ENCODE results near the gene SMYD3. TPM values are rescaled to one million over a fixed set of nuclear protein-coding genes. Genes with fewer than 3 reads are reported as not detected.

Gene SMYD3
- total and polyA plus RNA-seq, 10 of the 15 experiments (the other 5 are each of a cell fraction or from before 2014, with no cell fraction given): 18.3 to 54.0 (median 24.8) TPM

DNA sequence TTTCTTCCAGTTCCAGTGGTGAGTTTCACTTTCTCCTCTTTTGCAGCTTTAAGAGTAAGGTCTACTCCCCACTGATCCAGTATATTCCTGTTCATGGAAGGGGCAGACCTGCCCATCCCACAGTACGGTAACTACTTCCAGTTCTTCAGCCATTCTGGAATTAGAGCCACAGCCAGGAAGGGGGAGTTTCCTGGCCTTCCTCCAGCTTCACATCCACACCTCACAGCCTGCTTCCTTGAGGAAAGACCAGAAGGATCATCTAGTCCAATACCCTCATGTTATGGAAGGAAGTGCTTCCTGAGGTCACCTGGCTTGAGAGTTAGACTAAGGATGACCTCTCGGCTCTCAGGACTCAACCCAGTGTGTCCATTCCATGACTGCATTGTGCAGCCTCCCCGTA lies 754.5 kb downstream of the SMYD3 start (continued):
- TF ChIP-seq, protein P1, sequence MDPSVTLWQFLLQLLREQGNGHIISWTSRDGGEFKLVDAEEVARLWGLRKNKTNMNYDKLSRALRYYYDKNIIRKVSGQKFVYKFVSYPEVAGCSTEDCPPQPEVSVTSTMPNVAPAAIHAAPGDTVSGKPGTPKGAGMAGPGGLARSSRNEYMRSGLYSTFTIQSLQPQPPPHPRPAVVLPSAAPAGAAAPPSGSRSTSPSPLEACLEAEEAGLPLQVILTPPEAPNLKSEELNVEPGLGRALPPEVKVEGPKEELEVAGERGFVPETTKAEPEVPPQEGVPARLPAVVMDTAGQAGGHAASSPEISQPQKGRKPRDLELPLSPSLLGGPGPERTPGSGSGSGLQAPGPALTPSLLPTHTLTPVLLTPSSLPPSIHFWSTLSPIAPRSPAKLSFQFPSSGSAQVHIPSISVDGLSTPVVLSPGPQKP (IDR thresholded peaks at IDR 0.05; ENCODE audit: low read depth, low read length): no peak
- TF ChIP-seq ATF7 (IDR thresholded peaks at IDR 0.05; ENCODE audit: low read depth) (no peak), RFX5 (IDR thresholded peaks at IDR 0.05; ENCODE audit: low read depth, low read length) (no peak), TBL1XR1 (IDR thresholded peaks at IDR 0.05; ENCODE audit: low read depth, low read length) (no peak), NRF1 (conservative IDR thresholded peaks at IDR 0.05; ENCODE audit: low read depth, low read length) (no peak), RELA (IDR thresholded peaks at IDR 0.05; ENCODE audit: borderline replicate concordance, partially characterized antibody) (no peak), PAX5 (IDR thresholded peaks at IDR 0.05; ENCODE audit: borderline replicate concordance, low read depth, low read length) (no peak), SUPT20H (IDR thresholded peaks at IDR 0.05; ENCODE audit: borderline replicate concordance, control insufficient read depth, low read depth, low read length) (no peak)

DNA sequence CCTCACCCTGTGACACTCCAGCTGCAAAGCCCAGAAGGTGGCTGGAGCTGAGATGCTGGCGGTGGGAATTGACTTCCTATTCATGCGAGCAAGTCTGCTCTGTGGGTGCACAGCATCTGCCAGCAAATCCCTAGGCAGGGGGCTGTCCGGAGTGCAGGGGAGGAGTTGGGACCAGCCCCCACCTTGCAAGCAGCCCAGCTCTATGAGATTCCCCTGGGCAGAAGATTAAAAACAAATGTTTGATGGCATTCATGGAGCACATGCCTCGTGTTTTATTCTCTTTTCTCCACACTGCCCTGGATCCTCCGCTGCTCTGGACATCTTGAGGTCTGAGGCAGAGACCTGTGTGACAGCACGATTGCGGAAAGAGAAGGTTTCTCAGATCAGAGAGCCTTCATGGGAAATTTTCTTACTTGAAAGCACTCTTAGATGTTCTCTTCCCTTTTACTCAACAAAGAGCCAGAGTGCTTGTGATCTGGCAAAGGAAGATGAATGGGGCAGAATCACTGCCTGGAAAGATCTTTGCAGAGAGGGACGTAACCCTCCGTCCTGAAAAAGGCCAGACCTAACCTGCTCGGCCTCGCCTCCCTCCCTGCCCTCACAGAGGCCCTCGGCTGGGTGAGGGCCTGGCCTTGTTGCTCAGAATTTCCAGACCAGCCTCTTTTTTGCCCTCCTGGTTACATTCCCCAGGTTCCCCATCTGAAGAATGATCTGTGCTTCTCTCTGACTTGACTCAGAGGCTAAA lies 755.2 kb downstream of the SMYD3 start:
- H3K9me3 ChIP-seq (replicated peaks; ENCODE audit: control insufficient read depth, insufficient read depth, low read length): no peaks in the 10 kb centered on the region
- no peak overlapping the region for H2AFZ ChIP-seq (ENCODE audit: control insufficient read depth, low read depth, low read length)
- intact Hi-C loops (cut with micrococcal nuclease; ENCODE audit: unreplicated experiment) (no loop called here), in situ Hi-C loops (cut with MboI) (no loop called here)
- ChIA-PET SMC1A (ENCODE audit: uncharacterized antibody, unreplicated experiment) (no interaction called here), CTCF (no interaction called here), POLR2A (no interaction called here), RAD21 (ENCODE audit: unreplicated experiment) (no interaction called here)
- no peaks in the 10 kb centered on the region for H4K20me1 ChIP-seq (ENCODE audit: control insufficient read depth, insufficient read depth)
- H3K27ac ChIP-seq (ENCODE audit: control insufficient read depth, insufficient read depth): no peak overlapping the region
- no peak overlapping the region for H3K9ac ChIP-seq (ENCODE audit: control insufficient read depth, insufficient read depth, low read length)
- ATAC-seq: no peak
- H3K79me2 ChIP-seq (ENCODE audit: control insufficient read depth, insufficient read depth, low read length): no peaks in the 10 kb centered on the region
- 89% methylated on average over 12 of the region's 12 CpGs for WGBS (ENCODE audit: insufficient coverage, insufficient replicate concordance, low lambda C conversion rate, missing lambda C conversion rate)
- no peak overlapping the region for H3K4me2 ChIP-seq (ENCODE audit: control insufficient read depth, insufficient read depth)
- peaks cover 5% of the 10 kb centered on the region; the same call in 1 of the 2 replicates for H3K4me1 ChIP-seq (ENCODE audit: control insufficient read depth, insufficient read depth, low read length)
- no peaks in the 10 kb centered on the region for H3K36me3 ChIP-seq (ENCODE audit: control insufficient read depth in 2 of 2, insufficient read depth in 2 of 2, low read length in 1 of 2)
- H3K27me3 ChIP-seq (replicated peaks in 1 of 2; ENCODE audit: control insufficient read depth in 2 of 2, insufficient read depth in 2 of 2, low read length in 1 of 2): no peaks in the 10 kb centered on the region
- no peak for DNase-seq (ENCODE audit: low read depth, low spot score)
- no TSS peak for BruUV-seq (replicated peaks)
- no peak overlapping the region for H3K4me3 ChIP-seq
- no peak for FAIRE-seq
- no peak for TF ChIP-seq FOS (IDR thresholded peaks at IDR 0.05; ENCODE audit: borderline replicate concordance, extremely low read depth, insufficient read length)
- TF ChIP-seq TCF3 (IDR thresholded peaks at IDR 0.05; ENCODE audit: borderline replicate concordance, insufficient read depth, low read depth, low read length): no peak
- no peak for TF ChIP-seq MEF2A (IDR thresholded peaks at IDR 0.05; ENCODE audit: insufficient read depth, low read depth, low read length)
- no peak for TF ChIP-seq SRF (IDR thresholded peaks at IDR 0.05; ENCODE audit: low read depth in 2 of 2, low read length in 2 of 2)
- TF ChIP-seq, protein P2, sequence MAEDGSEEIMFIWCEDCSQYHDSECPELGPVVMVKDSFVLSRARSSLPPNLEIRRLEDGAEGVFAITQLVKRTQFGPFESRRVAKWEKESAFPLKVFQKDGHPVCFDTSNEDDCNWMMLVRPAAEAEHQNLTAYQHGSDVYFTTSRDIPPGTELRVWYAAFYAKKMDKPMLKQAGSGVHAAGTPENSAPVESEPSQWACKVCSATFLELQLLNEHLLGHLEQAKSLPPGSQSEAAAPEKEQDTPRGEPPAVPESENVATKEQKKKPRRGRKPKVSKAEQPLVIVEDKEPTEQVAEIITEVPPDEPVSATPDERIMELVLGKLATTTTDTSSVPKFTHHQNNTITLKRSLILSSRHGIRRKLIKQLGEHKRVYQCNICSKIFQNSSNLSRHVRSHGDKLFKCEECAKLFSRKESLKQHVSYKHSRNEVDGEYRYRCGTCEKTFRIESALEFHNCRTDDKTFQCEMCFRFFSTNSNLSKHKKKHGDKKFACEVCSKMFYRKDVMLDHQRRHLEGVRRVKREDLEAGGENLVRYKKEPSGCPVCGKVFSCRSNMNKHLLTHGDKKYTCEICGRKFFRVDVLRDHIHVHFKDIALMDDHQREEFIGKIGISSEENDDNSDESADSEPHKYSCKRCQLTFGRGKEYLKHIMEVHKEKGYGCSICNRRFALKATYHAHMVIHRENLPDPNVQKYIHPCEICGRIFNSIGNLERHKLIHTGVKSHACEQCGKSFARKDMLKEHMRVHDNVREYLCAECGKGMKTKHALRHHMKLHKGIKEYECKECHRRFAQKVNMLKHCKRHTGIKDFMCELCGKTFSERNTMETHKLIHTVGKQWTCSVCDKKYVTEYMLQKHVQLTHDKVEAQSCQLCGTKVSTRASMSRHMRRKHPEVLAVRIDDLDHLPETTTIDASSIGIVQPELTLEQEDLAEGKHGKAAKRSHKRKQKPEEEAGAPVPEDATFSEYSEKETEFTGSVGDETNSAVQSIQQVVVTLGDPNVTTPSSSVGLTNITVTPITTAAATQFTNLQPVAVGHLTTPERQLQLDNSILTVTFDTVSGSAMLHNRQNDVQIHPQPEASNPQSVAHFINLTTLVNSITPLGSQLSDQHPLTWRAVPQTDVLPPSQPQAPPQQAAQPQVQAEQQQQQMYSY (CRISPR knock-in tag; IDR thresholded peaks at IDR 0.05): no peak
- TF ChIP-seq, protein P3, sequence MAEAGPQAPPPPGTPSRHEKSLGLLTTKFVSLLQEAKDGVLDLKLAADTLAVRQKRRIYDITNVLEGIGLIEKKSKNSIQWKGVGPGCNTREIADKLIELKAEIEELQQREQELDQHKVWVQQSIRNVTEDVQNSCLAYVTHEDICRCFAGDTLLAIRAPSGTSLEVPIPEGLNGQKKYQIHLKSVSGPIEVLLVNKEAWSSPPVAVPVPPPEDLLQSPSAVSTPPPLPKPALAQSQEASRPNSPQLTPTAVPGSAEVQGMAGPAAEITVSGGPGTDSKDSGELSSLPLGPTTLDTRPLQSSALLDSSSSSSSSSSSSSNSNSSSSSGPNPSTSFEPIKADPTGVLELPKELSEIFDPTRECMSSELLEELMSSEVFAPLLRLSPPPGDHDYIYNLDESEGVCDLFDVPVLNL (IDR thresholded peaks at IDR 0.05; ENCODE audit: low read depth, low read length): no peak
